ENCODE measurements around the gene DKK3.

DKK3 gene

DNA sequence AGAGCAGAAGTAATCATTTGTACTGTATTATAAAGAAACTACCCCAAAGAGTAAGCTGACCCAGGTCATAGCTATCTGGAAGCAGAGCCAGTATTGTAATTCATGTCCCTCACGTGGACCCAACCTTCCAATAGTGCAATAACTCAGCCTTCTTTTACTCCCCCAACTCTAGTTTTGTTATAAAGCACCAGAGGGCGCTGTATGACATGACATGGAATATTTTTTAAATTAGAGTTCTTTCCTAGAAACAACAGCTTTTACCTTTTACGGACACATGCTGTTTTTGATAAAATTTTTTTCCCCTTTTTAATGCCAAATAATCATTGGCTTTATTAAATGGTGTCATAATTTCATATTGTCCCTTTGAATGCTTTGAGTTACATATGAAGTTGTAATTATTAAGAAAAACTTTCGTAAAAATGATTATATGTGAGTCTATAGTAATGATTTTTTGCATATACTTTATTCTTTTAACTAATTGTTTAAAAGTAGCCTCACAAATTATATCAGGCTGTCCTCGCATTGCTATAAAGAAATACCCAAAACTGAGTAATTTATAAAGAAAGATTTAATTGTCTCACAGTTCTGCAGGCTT is 76.9 kb downstream of the DKK3 start:
- DNase-seq, result no peak

DNA sequence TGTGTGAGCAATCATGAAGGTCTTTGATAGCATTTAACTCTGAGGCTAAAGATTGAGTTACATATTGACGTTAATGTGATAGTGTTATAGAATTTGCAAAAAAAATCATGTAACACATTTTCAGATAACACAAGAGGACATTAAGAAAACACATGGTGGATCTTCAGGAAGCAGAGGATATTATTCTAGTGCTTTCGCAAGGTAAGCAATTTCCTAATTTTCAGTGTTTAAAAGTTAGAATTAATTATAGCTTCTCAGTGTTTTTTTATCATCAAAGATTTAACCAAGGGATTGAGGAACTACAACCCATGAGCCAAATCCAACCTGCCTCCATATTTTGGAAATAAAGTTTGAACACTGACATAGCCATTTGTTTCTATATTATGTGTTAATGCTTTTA is 78.5 kb downstream of the DKK3 start:
- no peak for DNase-seq

DNA sequence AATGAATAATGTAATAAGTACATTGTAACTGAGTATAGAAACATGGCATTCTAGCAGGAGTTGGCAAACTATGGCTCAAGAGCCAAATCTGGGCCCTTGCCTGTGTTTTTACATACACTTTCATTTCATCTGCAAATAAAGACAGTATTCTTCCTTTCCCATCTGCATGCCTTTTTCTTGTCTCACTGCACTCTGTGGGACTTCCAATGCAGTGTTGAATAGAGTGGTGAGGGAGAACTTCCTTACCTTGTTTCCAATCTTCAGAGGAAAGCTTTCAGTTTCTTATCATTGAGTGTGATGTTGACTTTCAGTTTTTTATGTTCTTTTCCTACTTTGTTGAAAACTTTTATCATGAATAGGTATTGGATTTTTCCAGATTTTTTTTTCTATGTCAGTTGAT is 84.6 kb downstream of the DKK3 start:
- DNase-seq, result no peak

DNA sequence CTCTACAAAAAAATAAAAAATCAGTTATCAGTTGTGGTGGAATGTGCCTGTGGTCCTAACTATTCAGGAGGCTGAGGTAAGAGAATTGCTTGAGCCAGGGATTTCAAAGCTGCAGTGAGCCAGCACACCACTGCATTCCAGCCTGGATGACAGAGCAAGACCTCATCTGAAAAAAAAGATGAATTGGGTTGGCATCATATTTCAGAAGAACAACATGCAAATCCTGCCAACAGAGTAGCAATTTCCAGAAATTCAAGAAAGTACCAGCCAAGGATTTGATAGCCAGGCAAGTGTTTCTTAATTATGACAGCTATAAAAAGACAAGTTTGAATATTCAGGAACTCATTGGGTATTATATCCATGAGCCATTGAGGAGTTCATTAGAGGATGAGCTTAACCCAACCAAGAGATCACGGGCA is 91.4 kb downstream of the DKK3 start:
- no peak for DNase-seq

DNA sequence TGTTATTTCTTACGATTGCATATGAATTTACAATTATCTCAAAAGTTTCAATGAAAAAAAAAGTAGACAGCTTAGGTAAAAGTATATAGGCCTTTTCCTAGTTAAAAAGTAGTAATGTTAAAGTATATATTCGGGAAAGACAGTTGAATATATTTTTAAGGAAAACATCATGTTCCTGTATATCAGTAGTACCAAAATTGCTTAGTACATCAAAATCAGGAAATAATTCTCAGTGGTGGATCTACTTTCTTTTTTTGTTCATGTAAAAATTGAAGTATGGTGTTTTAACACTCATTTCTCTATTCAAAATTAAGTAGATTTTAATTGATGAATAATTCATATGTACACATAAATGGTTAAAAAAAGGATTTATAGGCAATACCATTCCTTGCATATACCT is 92.8 kb downstream of the DKK3 start:
- no peak for DNase-seq

DNA sequence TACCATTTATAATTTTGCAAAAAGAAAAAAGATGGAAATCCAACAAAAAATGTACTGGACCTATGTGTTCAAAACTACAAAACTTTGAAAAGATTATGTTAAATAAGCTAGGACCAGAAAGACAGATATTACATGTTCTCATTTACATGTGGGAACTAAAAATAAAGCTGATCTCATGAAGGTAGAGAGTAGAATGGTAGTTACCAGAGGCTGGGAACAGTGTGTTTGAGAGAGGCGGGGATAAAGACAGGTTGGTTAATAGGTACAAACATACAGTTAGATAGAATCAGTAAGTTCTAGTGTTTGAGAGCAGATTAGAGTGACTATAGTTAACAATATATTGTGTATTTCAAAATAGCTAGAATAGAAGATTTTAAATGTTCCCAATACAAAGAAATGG is 95.0 kb downstream of the DKK3 start:
- DNase-seq, result no peak
